HEK293 (cell line): ENCODE data around the gene NFE2L2.

Source experiments
- CTCF ChIA-PET: fragments of 350-600 bp; formaldehyde crosslinking; extraction: SDS; loops from one replicate; lab custom pipeline; 2021; ENCODE audit warnings: antibody characterized with exemption; lab: Yijun Ruan, JAX
- POLR2A ChIA-PET: fragments of 300-600 bp; formaldehyde crosslinking; extraction: SDS; loops from one replicate; lab custom pipeline; 2020; ENCODE audit warnings: antibody characterized with exemption, inconsistent platforms; lab: Yijun Ruan, JAX
- H3K27ac ChIP-seq: fragments of 200-500 bp; sonication (Bioruptor generic); 2 replicates; pipeline ENCODE4 v1.5.1; 2014; ENCODE audit warnings: low read depth, low read length, control low read depth, inconsistent platforms; ENCODE audit errors: extremely low read depth
- H3K36me3 ChIP-seq, 2 experiments: fragments of 200-500 bp in 1 of 2; sonication (Bioruptor generic) in 1 of 2; 1 replicate in 1 of 2; 2 replicates in 1 of 2; pipeline ENCODE4 v1.5.1; 2014 to 2017; ENCODE audit warnings: inconsistent platforms in 2 of 2, low read length in 2 of 2; ENCODE audit not compliant: control insufficient read depth in 2 of 2, insufficient read depth in 1 of 2
- H3K4me1 ChIP-seq: fragments of 200-500 bp; sonication (Bioruptor generic); 2 replicates; pipeline ENCODE4 v1.5.1; 2014; ENCODE audit warnings: mild to moderate bottlenecking, low read length, inconsistent platforms; ENCODE audit not compliant: control insufficient read depth, insufficient read depth
- H3K4me3 ChIP-seq: 2 replicates; pipeline ENCODE4 v1.5.1; 2011; ENCODE audit warnings: low read depth, mild to moderate bottlenecking, control low read depth, low read length, moderate library complexity
- H3K9me3 ChIP-seq: fragments of 200-500 bp; sonication (Bioruptor generic); 2 replicates; pipeline ENCODE4 v1.5.1; 2014; ENCODE audit warnings: low read depth, low read length, inconsistent platforms; ENCODE audit not compliant: control insufficient read depth, insufficient read depth
- KLF8 ChIP-seq: fragments of 450-650 bp; formaldehyde crosslinking; IDR thresholded peaks from 2 replicates; pipeline ENCODE4 v1.5.1; 2016; ENCODE audit warnings: missing biosample characterization, missing genetic modification characterization
- SCRT1 ChIP-seq: fragments of 450-650 bp; formaldehyde crosslinking; IDR thresholded peaks from 2 replicates; pipeline ENCODE4 v1.5.1; 2016; ENCODE audit warnings: missing biosample characterization, missing genetic modification characterization, borderline replicate concordance
- TRIM28 ChIP-seq: IDR thresholded peaks from 2 replicates; pipeline ENCODE4 v1.6.1; 2011; ENCODE audit warnings: low read length, control low read depth, borderline replicate concordance
- WT1 ChIP-seq: fragments of 450-650 bp; formaldehyde crosslinking; IDR thresholded peaks from 2 replicates; pipeline ENCODE4 v1.5.1; 2016; ENCODE audit warnings: missing biosample characterization, missing genetic modification characterization
- ZNF112 ChIP-seq: fragments of 450-650 bp; formaldehyde crosslinking; IDR thresholded peaks from 2 replicates; pipeline ENCODE4 v1.5.0; 2017; ENCODE audit warnings: missing biosample characterization, missing genetic modification characterization
- ZNF140 ChIP-seq: fragments of 450-650 bp; formaldehyde crosslinking; IDR thresholded peaks from 2 replicates; pipeline ENCODE4 v1.5.1; 2016; ENCODE audit warnings: missing biosample characterization, missing genetic modification characterization
- ZNF16 ChIP-seq: fragments of 450-650 bp; formaldehyde crosslinking; IDR thresholded peaks from 2 replicates; pipeline ENCODE4 v1.5.1; 2016; ENCODE audit warnings: low read depth, missing biosample characterization, missing genetic modification characterization
- ZNF394 ChIP-seq: fragments of 450-650 bp; formaldehyde crosslinking; IDR thresholded peaks from 2 replicates; pipeline ENCODE4 v1.5.1; 2016; ENCODE audit warnings: missing biosample characterization, missing genetic modification characterization, mild to moderate bottlenecking, moderate library complexity, borderline replicate concordance
- ZNF404 ChIP-seq: fragments of 450-650 bp; formaldehyde crosslinking; IDR thresholded peaks from 2 replicates; pipeline ENCODE4 v1.5.1; 2017; ENCODE audit warnings: missing biosample characterization, missing genetic modification characterization
- ZNF707 ChIP-seq: fragments of 450-650 bp; formaldehyde crosslinking; IDR thresholded peaks from 2 replicates; pipeline ENCODE4 v1.5.1; 2016; ENCODE audit warnings: missing biosample characterization, missing genetic modification characterization
- ZNF785 ChIP-seq: fragments of 450-650 bp; formaldehyde crosslinking; IDR thresholded peaks from 2 replicates; pipeline ENCODE4 v1.5.1; 2016; ENCODE audit warnings: missing biosample characterization, missing genetic modification characterization
- ZXDB ChIP-seq: fragments of 450-650 bp; formaldehyde crosslinking; IDR thresholded peaks from 2 replicates; pipeline ENCODE4 v1.5.1; 2016; ENCODE audit warnings: missing biosample characterization, missing genetic modification characterization
- TF ChIP-seq, protein P1 (sequence below): fragments of 450-650 bp; formaldehyde crosslinking; IDR thresholded peaks from 2 replicates; pipeline ENCODE4 v1.5.1; 2017; ENCODE audit warnings: missing biosample characterization, missing genetic modification characterization
- TF ChIP-seq, protein P2 (sequence below): fragments of 450-650 bp; formaldehyde crosslinking; IDR thresholded peaks from 2 replicates; pipeline ENCODE4 v1.5.1; 2016; ENCODE audit warnings: missing biosample characterization, missing genetic modification characterization
- TF ChIP-seq, protein P3 (sequence below): IDR thresholded peaks from 2 replicates; pipeline ENCODE4 v1.6.1; 2011; ENCODE audit warnings: mild to moderate bottlenecking, low read depth, low read length, borderline replicate concordance
- TF ChIP-seq, protein P4 (sequence below): fragments of 450-650 bp; formaldehyde crosslinking; IDR thresholded peaks from 2 replicates; pipeline ENCODE4 v1.5.1; 2016; ENCODE audit warnings: missing biosample characterization, missing genetic modification characterization
- TF ChIP-seq, protein P5 (sequence below): fragments of 450-650 bp; formaldehyde crosslinking; IDR thresholded peaks from 2 replicates; pipeline ENCODE4 v1.5.1; 2016; ENCODE audit warnings: missing biosample characterization, missing genetic modification characterization

The NFE2L2 gene

DNA sequence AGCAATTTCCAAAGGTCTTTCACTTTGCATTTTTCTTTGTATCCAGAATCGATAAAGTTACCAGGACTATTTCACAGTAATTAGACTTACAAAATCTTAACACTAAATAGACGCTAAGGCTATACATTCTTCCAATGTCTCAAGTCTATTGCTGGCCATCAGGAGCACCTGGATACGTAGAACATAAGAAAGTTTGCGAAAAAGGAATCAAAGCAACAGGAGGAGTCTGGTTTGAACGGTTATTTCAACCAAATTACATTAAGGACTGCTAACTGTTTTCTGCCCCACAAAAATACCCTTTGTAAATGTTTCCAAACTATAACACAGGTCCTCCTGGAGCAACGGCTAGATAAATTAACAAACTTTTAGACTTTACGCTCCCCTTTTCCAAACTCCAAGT is 53.4 kb downstream of the NFE2L2 start:
- CTCF ChIA-PET: interaction anchor here (1.5 to 1.7 kb wide), 2 partner anchors 47 to 205 kb away, joined by 3 to 5 read pairs; no protein-coding TSS in a partner anchor

More for the DNA sequence above, 53.4 kb downstream of the NFE2L2 start:
- Histone ChIP-seq H3K9me3 (no peaks in the 10 kb centered on the region), H3K4me3 (peak overlapping the region; percentile 38), H3K27ac (peak overlapping the region; percentile 82; the same call in 1 of the 2 replicates), H3K4me1 (no peaks in the 10 kb centered on the region), H3K36me3 (peaks cover 0 to 30% of the 10 kb centered on the region in 2 experiments; a peak in 2 of 3 replicates)
- POLR2A ChIA-PET: interaction anchor here (1.1 to 1.7 kb wide), 4 partner anchors 13 to 53 kb away, joined by 4 to 23 read pairs (median 5); partner anchors contain the start of gene NFE2L2
- TF ChIP-seq SCRT1 (no peak), TRIM28 (no peak), ZNF404 (tag by site-specific recombination) (no peak), ZNF394 (tag by site-specific recombination) (no peak), ZNF785 (tag by site-specific recombination) (no peak), ZNF112 (tag by site-specific recombination) (no peak), ZNF140 (tag by site-specific recombination) (no peak), ZNF16 (tag by site-specific recombination) (no peak), WT1 (tag by site-specific recombination) (no peak), KLF8 (tag by site-specific recombination) (no peak), ZNF707 (tag by site-specific recombination) (no peak), ZXDB (tag by site-specific recombination) (no peak)
- TF ChIP-seq, protein P1, sequence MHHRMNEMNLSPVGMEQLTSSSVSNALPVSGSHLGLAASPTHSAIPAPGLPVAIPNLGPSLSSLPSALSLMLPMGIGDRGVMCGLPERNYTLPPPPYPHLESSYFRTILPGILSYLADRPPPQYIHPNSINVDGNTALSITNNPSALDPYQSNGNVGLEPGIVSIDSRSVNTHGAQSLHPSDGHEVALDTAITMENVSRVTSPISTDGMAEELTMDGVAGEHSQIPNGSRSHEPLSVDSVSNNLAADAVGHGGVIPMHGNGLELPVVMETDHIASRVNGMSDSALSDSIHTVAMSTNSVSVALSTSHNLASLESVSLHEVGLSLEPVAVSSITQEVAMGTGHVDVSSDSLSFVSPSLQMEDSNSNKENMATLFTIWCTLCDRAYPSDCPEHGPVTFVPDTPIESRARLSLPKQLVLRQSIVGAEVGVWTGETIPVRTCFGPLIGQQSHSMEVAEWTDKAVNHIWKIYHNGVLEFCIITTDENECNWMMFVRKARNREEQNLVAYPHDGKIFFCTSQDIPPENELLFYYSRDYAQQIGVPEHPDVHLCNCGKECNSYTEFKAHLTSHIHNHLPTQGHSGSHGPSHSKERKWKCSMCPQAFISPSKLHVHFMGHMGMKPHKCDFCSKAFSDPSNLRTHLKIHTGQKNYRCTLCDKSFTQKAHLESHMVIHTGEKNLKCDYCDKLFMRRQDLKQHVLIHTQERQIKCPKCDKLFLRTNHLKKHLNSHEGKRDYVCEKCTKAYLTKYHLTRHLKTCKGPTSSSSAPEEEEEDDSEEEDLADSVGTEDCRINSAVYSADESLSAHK (tag by site-specific recombination): no peak
- TF ChIP-seq, protein P2, sequence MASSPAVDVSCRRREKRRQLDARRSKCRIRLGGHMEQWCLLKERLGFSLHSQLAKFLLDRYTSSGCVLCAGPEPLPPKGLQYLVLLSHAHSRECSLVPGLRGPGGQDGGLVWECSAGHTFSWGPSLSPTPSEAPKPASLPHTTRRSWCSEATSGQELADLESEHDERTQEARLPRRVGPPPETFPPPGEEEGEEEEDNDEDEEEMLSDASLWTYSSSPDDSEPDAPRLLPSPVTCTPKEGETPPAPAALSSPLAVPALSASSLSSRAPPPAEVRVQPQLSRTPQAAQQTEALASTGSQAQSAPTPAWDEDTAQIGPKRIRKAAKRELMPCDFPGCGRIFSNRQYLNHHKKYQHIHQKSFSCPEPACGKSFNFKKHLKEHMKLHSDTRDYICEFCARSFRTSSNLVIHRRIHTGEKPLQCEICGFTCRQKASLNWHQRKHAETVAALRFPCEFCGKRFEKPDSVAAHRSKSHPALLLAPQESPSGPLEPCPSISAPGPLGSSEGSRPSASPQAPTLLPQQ (tag by site-specific recombination): no peak
- TF ChIP-seq, protein P3, sequence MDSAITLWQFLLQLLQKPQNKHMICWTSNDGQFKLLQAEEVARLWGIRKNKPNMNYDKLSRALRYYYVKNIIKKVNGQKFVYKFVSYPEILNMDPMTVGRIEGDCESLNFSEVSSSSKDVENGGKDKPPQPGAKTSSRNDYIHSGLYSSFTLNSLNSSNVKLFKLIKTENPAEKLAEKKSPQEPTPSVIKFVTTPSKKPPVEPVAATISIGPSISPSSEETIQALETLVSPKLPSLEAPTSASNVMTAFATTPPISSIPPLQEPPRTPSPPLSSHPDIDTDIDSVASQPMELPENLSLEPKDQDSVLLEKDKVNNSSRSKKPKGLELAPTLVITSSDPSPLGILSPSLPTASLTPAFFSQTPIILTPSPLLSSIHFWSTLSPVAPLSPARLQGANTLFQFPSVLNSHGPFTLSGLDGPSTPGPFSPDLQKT: no peak
- TF ChIP-seq, protein P4, sequence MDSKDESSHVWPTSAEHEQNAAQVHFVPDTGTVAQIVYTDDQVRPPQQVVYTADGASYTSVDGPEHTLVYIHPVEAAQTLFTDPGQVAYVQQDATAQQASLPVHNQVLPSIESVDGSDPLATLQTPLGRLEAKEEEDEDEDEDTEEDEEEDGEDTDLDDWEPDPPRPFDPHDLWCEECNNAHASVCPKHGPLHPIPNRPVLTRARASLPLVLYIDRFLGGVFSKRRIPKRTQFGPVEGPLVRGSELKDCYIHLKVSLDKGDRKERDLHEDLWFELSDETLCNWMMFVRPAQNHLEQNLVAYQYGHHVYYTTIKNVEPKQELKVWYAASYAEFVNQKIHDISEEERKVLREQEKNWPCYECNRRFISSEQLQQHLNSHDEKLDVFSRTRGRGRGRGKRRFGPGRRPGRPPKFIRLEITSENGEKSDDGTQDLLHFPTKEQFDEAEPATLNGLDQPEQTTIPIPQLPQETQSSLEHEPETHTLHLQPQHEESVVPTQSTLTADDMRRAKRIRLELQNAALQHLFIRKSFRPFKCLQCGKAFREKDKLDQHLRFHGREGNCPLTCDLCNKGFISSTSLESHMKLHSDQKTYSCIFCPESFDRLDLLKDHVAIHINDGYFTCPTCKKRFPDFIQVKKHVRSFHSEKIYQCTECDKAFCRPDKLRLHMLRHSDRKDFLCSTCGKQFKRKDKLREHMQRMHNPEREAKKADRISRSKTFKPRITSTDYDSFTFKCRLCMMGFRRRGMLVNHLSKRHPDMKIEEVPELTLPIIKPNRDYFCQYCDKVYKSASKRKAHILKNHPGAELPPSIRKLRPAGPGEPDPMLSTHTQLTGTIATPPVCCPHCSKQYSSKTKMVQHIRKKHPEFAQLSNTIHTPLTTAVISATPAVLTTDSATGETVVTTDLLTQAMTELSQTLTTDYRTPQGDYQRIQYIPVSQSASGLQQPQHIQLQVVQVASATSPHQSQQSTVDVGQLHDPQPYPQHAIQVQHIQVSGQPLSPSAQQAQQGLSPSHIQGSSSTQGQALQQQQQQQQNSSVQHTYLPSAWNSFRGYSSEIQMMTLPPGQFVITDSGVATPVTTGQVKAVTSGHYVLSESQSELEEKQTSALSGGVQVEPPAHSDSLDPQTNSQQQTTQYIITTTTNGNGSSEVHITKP (tag by site-specific recombination): no peak
- TF ChIP-seq, protein P5, sequence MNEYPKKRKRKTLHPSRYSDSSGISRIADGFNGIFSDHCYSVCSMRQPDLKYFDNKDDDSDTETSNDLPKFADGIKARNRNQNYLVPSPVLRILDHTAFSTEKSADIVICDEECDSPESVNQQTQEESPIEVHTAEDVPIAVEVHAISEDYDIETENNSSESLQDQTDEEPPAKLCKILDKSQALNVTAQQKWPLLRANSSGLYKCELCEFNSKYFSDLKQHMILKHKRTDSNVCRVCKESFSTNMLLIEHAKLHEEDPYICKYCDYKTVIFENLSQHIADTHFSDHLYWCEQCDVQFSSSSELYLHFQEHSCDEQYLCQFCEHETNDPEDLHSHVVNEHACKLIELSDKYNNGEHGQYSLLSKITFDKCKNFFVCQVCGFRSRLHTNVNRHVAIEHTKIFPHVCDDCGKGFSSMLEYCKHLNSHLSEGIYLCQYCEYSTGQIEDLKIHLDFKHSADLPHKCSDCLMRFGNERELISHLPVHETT (tag by site-specific recombination): no peak
